GM23248 (cell line): ENCODE measurements around the gene MAD2L1.

Experiments
- EZH2 ChIP-seq: fragments of 200-600 bp; sonication (generic); IDR thresholded peaks from 2 replicates; pipeline ENCODE4 v1.6.1; 2018; ENCODE audit warnings: antibody characterized with exemption, mild to moderate bottlenecking; ENCODE audit not compliant: insufficient read depth, poor library complexity, severe bottlenecking
- EZH2phosphoT487 ChIP-seq: fragments of 200-600 bp; sonication (generic); IDR thresholded peaks from 2 replicates; pipeline ENCODE4 v1.6.1; 2018; ENCODE audit warnings: antibody characterized with exemption, moderate library complexity, mild to moderate bottlenecking, low read depth; ENCODE audit not compliant: insufficient read depth

DNA sequence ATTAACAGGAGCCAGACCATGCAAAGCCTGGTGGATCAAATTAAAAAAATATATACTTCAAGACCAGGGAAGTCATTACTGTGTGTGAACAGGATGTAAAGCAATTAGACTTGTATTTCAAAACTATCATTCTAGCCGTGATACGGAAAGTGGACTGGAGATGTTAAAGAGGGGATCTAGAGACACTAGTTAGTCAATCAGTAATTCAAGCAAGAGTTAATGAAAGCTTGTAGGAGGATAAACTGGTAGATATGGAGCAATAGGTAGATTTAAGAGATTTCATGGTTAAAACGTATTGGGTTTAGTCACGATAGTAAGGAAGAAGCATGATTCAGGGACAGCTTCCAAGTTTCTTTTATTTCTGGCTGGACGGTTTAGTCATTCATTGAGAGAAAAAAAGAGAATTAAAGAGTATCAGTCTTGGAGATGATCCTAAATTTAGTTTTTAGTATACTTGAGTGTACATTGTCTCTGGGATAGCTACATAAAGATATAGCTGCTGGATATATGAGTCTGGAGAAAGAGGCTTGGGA, 3.9 kb downstream of the MAD2L1 start:
- TF ChIP-seq EZH2 (no peak), EZH2phosphoT487 (no peak)
